GM21737 (cell line): ENCODE results near the gene SH3TC1.

ENCODE experiments used
- ATAC-seq: cut with Tn5 transposase; IDR thresholded peaks from one replicate; pipeline ENCODE4 v1.9.1; 2021; ENCODE audit warnings: mild to moderate bottlenecking, moderate library complexity; ENCODE audit not compliant: unreplicated experiment

SH3TC1 gene

GRCh38 chr4:8212622-8213021, 13.5 kb downstream of the SH3TC1 start:
- ATAC-seq: no peak

GRCh38 chr4:8213121-8213520, 14.0 kb downstream of the SH3TC1 start:
- ATAC-seq: no peak

- ATAC-seq: no peak
These were observed 15.0 kb downstream of the SH3TC1 start for GRCh38 chr4:8214136-8214535.

- ATAC-seq: no peak
These were observed 15.9 kb downstream of the SH3TC1 start for GRCh38 chr4:8215001-8215427.

GRCh38 chr4:8215641-8216442, 16.8 kb downstream of the SH3TC1 start:
- no peak for ATAC-seq

GRCh38 chr4:8216443-8217245, 17.6 kb downstream of the SH3TC1 start:
- ATAC-seq: no peak

DNA sequence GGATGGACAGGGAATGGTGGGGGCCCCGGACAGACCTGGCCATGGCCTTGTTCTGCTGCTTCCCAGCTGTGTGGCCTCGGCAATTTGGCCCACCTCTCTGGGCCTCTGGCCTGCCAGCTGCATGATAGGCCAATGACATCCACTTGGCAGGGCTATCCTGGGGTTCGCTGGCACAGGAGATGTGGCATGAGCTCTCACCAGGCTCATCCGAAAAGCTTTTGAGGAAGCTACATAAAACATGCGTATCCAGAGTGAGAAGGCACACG, 18.1 kb downstream of the SH3TC1 start:
- ATAC-seq: no peak

GRCh38 chr4:8217871-8218270, 18.8 kb downstream of the SH3TC1 start:
- ATAC-seq: no peak

DNA sequence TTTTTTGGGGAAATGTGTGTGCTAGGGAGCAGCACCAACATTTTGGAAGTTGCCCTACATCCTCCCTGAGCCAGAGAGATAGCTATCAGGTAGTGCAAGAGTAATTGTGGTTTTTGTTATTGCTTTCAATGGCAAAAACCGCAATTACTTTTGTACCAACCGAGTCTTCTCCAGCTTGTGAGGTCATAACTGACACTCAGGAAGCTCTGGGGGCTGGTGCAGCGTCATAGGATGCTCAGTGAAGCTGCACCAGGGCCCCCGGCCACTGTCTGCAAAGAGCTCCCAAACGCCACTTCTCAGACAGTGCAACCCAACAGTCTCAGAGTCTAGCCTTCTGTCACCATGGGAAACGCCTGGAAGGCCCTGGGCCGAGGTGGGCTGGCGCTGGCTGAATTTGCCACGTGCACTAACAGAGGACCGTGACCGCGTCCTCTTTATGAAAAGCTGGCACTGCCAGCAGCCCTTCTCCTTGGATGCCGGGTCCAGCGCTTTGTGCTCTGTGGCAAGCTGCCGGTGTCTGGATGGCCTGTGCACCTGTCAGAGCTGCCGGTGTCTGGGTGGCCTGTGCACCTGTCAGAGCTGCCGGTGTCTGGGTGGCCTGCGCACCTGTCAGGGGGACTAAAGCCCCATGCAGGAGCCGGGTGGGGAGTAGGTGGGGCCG, 19.4 kb downstream of the SH3TC1 start:
- ATAC-seq: no peak

DNA sequence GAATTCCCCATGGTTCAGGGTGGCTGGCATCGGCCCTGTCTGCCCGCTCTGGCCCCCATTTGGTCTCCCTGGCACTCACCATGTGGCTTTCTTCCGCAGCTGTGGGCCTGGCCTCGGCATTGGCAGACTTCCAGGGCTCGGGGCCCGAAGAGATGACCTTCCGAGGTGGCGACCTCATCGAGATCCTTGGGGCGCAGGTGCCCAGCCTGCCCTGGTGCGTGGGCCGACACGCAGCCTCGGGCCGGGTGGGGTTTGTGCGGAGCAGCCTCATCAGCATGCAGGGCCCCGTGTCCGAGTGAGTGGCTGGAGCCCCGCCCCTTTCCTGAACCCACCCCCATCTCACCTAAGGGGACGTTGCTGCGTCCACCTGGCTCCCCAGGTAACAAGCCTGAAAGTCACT, 20.1 kb downstream of the SH3TC1 start:
- ATAC-seq: no peak

DNA sequence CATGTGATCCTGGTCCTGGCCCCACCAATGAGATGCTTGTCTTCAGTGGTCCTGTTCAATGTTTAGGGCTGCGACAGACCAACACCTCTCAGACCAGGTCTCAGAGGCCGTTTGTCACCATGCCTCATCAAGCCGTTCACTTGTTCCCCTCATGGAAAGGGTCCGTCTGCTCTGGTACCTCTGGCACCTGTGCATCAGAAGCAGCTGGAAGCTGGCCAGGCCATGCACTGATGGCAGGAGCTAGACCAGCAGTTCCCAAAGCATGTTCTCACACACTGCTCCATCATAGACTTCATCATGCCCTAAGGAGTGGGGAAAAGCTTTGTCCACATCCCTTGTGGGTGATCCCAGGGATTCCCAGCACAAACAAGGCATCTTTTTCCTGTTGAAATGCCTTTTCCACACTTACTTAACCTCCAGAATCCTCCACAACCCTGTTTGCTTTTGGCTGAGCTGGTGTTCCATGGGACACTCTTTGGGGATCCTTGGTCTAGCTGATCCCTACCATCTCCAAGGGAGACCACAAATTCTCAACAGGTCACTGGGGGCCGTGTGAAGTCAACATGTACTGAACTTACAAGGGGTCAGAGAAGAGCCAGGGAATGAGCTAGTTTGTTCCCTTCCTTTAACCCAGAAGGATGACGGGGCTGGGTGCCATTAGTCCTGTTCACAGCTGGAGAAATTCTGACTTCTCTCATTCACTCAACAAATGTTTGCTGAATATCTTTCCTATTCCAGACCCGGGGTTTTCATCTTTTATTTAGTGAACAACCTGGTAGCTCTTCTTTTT, 21.8 kb downstream of the SH3TC1 start:
- no peak for ATAC-seq

- ATAC-seq: no peak
These were observed 22.4 kb downstream of the SH3TC1 start for GRCh38 chr4:8221476-8221875.

DNA sequence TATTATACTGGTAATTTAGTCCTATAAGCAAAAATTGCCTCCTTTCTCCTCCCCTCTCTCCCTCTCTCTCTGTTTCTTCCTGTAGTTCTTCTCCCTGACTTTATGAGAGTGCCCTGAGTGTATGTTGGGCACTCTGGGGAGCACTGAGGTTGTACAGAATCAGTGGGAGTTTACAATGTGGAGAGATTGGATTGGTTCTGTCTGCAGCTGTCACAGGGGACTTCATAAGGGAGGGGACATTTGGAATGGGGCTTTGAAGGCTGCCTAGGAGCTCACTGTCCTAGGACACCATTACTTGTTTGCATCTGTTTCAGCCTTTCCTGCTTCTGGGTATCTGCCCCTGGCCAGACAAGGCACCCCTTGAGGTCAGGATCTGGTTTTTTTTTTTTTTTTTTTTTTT, 22.9 kb downstream of the SH3TC1 start:
- no peak for ATAC-seq

DNA sequence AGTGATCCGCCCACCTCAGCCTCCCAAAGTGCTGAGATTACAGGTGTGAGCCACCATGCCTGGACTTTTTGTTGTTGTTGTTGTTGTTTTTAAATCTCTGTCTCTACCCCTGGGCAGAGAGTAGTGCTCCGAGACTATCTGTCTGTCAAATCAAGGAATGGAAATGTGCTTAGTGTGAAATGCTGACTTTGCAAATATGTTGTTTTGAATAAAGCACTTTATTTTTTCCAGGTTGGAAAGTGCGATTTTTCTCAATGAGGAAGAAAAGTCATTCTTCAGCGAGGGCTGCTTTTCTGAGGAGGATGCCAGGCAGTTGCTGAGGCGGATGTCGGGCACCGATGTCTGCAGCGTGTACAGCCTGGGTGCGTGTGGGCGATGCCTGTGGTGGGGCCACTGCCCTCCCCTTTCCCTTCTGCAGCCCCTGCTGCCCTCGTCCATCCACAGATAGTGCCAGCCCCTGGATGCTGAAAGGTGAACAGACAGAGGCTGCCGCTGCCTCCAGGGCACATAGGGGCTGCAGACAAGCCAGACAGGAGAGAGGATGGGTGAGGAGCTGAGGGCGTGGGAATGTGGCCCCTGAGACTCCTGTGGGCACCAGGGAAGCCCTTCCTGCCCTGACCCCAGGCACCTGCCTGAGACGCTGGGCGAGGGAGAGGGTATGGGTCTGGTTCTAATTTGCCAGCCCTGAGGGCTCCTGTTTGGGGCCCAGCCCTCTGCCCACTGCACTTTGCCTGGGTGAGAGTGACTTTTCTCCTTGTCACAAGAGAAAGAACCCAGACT, 23.7 kb downstream of the SH3TC1 start:
- no peak for ATAC-seq

- no peak for ATAC-seq
These were observed 25.3 kb downstream of the SH3TC1 start for GRCh38 chr4:8224267-8224974.

DNA sequence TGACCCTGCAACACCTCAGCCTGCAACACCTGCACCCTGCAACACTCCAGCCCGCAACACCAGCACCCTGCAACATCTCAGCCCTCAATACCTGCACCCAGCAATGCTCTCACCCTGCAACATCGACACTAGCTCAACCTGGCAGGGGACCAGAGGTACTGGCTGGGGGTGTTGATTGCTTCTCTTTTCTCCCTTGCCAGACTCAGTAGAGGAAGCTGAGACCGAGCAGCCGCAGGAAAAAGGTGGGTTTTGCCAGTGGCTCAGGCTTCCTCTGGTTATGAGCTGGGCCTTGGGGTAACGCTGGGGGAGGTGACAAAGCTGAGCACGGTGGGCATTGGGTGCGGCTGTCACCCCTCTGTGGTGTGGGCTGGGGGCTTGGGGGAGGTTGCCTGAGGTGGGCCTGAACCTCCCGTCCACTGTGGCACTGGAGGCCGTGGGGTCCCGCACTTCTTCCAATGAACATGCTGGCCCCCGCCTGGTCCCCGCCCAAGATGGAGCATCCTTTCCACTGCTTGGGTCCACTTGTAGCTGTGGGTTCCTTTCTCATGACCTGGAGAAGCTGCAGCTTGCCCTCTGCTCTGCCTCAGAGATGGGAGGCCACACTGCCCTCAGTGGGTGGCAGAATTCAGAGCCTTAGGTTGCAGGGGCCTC, 26.0 kb downstream of the SH3TC1 start:
- no peak for ATAC-seq

GRCh38 chr4:8225706-8226443, 26.8 kb downstream of the SH3TC1 start:
- ATAC-seq: no peak

- no peak for ATAC-seq
These were observed 28.2 kb downstream of the SH3TC1 start for GRCh38 chr4:8227201-8227770.
